NB4 (cell line): ENCODE results near the gene PITRM1.

ENCODE experiments used
- CTCF ChIP-seq: IDR thresholded peaks from one replicate; pipeline ENCODE4 v1.5.1; 2012; ENCODE audit warnings: low read depth, low read length
- MAX ChIP-seq: IDR thresholded peaks from 2 replicates; pipeline ENCODE4 v1.6.1; 2011; ENCODE audit warnings: low read depth, low read length
- POLR2A ChIP-seq: IDR thresholded peaks from 2 replicates; pipeline ENCODE4 v1.6.1; 2011; ENCODE audit warnings: mild to moderate bottlenecking; ENCODE audit not compliant: insufficient read length; ENCODE audit errors: extremely low read depth

GRCh38 chr10:3143366-3143765, 29.2 kb downstream of the PITRM1 start:
- TF ChIP-seq CTCF (no peak), MAX (no peak), POLR2A (no peak)
